CD4-positive, alpha-beta T cell treated with Interleukin-17A for 4 hours (primary cell): ENCODE results near the gene SHC4.
"Not testable (repeated sequence)": the region's sequence is repeated elsewhere in the genome, so short reads cannot be mapped to it uniquely, and the experiment has no call there.

Experiments
- DNase-seq: peaks from one replicate; pipeline ENCODE4 v3.0.0-alpha.2; 2020; ENCODE audit warnings: mixed read lengths

SHC4 gene

GRCh38 chr15:48963524-48964113 is at the start of gene SHC4:
Gene SHC4, minus strand, starts transcription at chr15:48963919. Its CDS starts 904 bp downstream, at chr15:48963015.
- DNase-seq = no peak

GRCh38 chr15:48999314-48999713 is 35.6 kb upstream of the SHC4 start:
- DNase-seq = no peak

- no peak for DNase-seq
These were observed 32.6 kb upstream of the SHC4 start for GRCh38 chr15:48996276-48996675.

DNA sequence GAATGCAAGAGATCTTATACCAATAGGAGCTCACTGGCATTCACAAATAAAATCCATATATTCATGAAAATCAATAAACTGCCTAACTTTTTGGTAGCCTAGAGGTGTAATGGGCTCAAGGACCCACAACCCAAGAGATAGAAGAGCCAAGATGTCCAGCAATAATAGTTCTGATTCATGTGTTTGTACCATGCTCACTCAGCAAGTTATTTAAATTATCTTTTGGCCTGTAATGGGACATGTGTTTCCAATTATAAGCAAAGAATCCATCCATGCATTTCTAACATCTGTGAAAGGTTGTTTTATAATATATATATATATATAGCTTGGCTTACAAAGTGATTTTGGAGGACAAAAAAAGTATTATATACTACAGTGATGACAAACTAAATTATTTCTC is 29.7 kb upstream of the SHC4 start:
- DNase-seq = no peak

DNA sequence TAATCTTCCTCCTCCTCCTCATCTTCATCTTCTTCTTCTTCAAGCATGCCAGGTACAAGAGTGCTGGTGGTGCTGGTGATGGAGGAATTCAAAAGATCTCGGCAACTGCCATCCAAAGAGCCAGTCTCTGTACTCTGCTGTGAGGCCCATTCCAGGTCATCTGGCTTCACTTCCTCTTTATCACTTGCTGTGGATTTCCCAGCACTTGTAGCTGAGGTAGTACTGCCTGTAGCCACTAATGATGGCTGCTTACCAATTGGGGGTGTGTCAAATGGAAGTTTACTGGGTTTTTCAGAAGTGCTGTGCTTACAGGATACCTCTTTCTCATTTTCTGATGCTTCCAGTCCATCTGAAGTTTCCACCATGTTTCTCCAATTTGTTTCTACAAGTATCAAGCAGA is 28.8 kb upstream of the SHC4 start:
- DNase-seq = no peak

DNA sequence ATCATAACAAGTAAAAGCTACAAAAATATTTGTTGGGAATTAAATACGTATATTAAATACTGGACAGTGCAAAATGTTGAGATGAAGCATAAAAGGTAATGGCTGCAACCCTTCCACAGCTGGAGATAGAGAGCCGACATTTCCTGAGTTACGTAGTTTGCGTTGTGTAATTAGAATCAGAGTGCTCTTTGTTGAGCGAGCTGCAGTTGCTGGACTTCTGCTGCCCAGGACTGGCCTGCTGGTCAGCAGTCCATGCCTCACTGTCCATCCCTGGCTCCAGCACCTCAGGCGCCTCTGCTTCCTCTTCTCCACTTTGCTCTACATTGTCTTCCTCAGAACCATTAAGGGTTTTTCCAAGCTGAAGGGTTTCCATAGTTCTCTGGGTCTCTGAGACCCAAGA is 28.4 kb upstream of the SHC4 start:
- DNase-seq = no peak

GRCh38 chr15:48989170-48989569 is 25.5 kb upstream of the SHC4 start:
- DNase-seq = no peak

DNA sequence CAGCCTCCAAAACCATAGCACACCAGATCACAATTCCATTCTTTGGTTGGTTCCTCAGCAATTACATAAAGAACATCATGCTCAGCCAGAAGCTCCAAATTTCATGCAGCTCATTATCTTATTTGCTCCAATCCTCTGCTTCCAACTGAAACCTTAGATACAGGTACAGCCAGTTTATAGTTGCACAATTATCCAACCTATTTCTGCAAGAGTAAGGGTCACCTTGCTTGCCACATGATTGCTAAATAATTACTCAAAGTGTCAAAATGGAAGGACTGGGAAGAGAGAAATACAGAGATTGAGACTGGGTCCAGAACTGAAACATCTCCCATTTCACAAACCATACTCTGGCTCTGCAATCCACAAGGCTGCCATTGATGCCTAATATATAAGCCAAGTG is 23.4 kb upstream of the SHC4 start:
- no peak for DNase-seq

DNA sequence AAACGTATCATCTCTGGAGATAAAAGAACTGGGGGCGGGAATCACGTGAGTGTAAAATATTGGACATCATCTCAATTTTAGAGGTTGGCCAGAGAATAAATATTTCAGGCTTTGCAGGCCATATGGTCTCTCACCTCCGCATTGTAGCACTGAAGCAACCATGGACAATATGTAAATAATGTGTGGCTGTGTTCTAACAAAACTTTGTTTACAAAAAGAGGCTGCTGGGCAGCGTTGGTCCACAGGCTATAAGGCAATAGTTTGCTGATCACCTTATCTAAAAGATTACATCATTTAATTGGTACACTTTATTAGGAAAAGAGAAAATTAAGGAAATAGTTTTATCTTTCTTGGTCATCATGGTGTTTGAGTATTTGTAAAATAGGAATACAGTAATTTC is 22.5 kb upstream of the SHC4 start:
- DNase-seq = no peak

- DNase-seq = no peak
These were observed 21.8 kb upstream of the SHC4 start for GRCh38 chr15:48985516-48985915.

DNA sequence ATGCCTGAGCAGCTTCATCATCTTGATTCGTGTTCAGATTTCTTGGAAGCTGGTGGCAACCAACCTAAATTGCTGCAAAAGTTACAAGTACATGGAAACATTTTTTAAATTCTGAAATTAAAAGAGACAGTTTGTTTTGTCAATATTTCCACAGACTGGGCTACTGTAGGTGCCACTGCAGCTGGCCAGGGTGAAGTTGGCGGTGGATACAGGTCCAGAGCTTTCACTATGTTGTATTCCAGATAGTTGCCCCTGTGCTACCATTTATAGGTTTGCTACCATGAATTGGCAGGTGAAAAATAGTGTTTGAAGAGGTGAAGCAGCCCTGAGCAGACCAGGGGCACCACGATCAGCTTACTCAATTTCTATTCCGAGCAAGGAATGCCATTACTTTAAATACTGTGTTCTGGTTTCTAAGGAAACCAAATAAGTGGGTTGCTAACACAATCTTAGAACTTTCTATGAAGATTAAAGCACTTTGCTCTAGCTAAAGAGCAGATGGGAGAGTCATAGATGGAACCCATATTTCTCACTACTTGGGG is 21.2 kb upstream of the SHC4 start:
- no peak for DNase-seq

DNA sequence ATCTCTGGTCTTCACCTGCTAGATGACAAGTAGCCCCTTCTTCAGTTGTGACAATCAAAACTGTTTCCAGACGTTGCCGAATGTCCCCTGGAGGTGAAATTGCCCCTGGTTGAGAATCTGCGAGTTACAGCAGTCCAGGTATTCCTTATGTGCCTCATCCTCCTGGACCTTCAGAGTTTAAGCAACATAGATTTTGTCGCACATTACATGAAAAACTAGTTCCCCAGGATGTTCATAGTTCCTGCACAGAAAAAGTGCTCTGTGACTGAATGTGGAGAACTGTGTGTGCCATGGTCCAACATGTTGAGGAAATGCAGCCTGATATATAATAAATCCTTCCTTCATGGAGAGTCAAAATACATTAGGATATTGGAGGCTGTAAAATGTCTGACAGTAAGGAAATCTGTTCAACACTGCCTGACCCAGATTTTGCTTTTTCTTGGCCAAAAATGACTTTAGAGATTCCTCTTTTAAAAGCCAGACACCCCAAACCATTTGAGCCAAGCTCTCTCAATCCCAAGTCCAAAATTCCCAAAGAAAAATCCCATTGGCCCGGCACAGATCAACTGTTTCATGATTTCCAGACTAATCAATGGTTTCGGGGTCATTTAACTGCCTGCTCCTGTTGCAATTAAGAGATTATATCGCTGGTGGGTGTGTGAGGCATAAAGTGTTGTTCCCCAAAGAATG is 20.4 kb upstream of the SHC4 start:
- DNase-seq = no peak

DNA sequence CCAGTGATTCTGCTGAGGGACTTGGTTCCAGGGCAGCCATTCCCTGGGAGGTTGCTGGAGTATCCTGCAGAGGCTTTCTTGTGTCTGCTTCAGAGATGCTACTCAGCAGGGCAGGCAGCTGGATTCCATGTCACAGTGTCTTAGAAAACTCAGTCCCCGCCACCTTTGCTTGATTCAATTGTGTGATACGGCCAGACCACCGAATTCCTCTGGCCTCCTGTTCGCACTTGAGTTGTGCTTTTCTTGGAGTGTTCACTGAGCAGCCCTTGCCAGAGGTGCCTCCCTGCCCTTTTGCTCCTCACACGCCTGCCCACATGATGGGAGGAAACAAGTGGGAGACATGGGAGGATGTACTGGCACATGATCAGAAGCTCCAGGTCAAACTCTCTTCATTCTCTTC is 19.6 kb upstream of the SHC4 start:
- no peak for DNase-seq

DNA sequence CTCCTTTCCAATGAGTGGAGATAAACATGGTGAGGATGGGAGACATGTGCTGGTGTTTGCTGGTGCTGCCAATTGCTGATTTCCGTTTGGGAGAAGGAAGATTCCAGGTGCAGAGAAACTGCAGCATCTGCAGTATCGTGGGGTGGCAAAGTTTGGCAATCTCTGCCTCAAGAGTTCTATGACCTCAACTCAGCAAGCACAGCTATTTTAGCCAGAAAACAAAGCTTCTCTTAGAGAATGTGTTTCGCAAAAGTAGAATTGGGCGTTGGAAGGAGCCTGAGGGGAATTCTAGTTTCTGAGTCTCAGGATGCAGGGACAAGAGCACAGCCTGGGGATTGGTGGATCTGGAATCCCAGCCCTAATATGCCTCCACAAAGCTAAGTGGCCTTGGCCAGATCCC is 18.2 kb upstream of the SHC4 start:
- no peak for DNase-seq

DNA sequence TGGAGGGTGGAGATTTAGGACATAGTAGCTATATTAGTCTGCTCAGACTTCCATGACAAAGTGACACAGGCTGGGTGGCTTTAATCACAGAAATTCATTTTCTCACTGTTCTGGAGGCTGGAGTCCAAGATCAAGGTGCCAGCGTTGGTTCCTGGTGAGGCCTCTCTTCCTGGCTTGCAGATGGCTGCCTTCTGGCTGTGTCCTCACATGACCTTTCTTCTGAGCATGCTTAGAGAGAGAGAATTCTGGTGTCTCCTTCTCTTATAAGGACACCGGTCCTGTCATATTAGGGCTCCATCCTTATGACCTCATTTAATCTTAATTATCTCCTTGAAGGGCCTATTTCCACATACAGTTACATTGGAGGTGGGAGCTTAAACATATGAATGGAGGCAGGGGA is 14.9 kb upstream of the SHC4 start:
- DNase-seq = no peak

DNA sequence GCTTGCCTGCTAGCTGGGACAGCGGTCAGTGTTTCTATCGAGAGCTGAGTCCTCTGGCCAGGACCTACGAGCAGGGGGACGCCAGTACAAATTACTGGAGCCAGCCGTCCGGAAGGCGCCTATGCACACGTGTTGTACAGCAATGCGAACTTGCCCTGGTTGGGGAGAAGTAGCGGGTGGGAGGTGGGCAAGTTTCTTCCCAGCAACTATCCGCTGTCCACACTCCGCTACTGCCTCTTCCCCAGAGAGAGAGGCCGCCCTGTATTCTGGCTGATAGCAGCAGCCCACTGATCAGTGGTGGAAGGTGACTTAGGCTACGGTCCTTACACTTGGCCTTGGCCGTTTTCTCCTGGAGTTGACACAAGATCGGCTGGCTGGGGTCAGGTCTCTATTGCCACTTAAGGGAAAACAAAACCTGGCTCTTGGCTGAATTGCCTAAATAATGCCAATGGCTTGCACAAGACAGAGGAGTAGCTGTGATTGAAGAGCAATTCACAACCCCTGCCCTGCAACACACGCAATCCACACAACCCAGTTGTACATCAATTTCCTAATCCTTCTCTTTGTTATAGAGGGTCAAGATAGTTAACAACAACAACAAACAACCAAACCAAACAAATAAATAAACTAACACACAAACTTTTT is 12.8 kb upstream of the SHC4 start:
- DNase-seq = no peak

DNA sequence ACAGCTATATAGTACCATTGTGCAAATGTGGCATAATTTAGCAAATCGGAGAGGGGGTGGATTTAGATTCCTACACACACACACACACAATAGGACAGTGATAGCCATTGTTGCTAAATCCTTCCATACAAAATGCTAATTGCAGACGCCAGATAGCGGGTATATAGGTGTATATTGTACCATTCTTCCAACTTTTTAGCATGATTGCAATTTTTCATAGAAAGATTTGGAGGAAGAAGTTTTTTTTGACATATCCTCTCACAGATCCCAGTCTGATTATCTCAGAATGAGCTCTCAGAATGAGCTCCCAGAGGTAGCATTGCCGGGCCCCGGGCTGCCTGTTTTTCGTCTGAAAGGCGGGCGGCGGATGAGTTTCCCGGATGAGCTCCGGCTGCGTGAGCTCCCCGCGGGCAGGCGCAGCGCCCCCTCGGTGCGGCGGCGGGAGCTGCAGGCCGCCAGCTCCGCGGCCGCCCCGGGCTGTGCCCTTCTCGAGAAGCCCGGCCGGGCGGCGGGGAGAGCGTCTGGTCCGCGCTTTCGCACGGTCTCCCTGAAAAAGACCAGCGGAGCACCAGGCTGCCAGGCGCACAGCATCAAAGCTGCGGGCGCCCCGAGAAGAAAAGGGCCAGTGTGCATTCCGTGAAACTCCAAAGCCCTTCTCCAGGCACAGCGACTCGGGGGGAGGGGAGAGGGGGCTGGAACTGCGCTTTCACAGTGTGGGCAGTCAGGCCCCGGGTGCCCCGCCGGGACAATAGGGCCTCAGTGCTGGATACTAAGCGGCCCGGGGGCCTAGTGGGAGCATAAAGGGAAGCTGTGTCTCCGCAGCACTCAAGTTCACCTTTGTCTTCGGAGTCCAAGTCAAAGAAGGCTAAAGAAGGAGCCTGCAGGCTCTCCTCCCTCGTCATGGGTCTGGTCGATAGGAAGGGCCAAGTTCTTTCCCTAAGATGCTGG is 12.0 kb upstream of the SHC4 start:
- peak; percentile 79 for DNase-seq

DNA sequence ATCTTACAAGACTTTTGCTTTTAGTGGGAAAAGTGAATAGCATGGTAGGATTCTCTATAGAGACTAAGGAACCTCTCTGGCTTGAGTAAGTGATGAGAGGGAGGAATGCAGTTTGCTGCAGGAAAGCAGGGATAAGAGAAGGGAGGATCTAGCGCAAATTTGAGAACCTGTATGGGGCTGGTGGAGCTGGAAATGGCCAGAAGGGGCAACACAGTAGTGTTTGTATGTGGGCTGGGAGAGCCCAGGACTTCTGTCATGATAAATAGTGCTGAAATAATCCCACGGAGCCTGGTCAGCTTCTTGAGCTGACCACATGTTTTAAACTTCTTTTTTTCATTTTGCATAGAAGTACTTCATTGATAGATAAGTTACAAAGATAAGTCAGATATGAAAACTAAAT is 11.2 kb upstream of the SHC4 start:
- DNase-seq = no peak

- DNase-seq = no peak
These were observed 9.2 kb upstream of the SHC4 start for GRCh38 chr15:48972750-48973503.

- not testable (repeated sequence) for DNase-seq
These were observed 7.2 kb upstream of the SHC4 start for GRCh38 chr15:48970926-48971325.

DNA sequence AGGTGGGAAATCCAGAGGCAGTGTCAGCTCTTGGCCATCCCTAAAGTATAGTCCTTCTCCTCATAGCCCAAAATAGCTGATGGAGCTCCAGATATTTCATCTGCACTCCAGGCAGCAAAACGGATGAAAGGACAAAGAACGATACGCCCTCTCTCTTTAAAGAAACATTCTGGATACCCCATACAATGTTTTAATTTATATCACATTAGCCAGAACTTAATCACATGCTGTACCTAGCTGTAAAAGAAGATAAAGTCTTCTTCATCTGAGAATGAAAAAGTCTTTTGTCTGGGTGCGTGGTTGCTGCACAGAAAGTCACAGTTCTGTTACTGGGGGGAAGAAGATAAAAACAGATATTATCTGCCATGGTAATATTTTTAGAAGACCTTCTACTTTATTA is 4.3 kb upstream of the SHC4 start:
- DNase-seq = no peak

GRCh38 chr15:48967336-48967735 is 3.6 kb upstream of the SHC4 start:
- no peak for DNase-seq
